ENCODE data around the gene MAN1B1.
"Not testable (repeated sequence)": the region's sequence is repeated elsewhere in the genome, so short reads cannot be mapped to it uniquely, and the experiment has no call there.

Gene MAN1B1

GRCh38 chr9:137062384-137062783 lies 24.4 kb upstream of the MAN1B1 start:
- no peak for DNase-seq (ENCODE audit: low spot score)
- no peak overlapping the region for H3K27ac ChIP-seq
- H3K4me3 ChIP-seq: no peak overlapping the region
- TF ChIP-seq, protein P1, sequence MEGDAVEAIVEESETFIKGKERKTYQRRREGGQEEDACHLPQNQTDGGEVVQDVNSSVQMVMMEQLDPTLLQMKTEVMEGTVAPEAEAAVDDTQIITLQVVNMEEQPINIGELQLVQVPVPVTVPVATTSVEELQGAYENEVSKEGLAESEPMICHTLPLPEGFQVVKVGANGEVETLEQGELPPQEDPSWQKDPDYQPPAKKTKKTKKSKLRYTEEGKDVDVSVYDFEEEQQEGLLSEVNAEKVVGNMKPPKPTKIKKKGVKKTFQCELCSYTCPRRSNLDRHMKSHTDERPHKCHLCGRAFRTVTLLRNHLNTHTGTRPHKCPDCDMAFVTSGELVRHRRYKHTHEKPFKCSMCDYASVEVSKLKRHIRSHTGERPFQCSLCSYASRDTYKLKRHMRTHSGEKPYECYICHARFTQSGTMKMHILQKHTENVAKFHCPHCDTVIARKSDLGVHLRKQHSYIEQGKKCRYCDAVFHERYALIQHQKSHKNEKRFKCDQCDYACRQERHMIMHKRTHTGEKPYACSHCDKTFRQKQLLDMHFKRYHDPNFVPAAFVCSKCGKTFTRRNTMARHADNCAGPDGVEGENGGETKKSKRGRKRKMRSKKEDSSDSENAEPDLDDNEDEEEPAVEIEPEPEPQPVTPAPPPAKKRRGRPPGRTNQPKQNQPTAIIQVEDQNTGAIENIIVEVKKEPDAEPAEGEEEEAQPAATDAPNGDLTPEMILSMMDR (IDR thresholded peaks at IDR 0.05): no peak

GRCh38 chr9:137062798-137063197 lies 24.0 kb upstream of the MAN1B1 start:
- not testable (repeated sequence) for H3K4me3 ChIP-seq; DNase-seq (ENCODE audit: low spot score); H3K27ac ChIP-seq

- DNase-seq (ENCODE audit: low spot score): no peak
- TF ChIP-seq, protein P1 (IDR thresholded peaks at IDR 0.05): no peak
- H3K4me3 ChIP-seq: no peak overlapping the region
- H3K27ac ChIP-seq: no peak overlapping the region
These were observed 23.3 kb upstream of the MAN1B1 start for GRCh38 chr9:137063311-137064026.

- H3K4me3 ChIP-seq: no peak overlapping the region
- TF ChIP-seq, protein P1 (IDR thresholded peaks at IDR 0.05): peak; percentile 94
- DNase-seq (ENCODE audit: low spot score): no peak
- no peak overlapping the region for H3K27ac ChIP-seq
These were observed 22.5 kb upstream of the MAN1B1 start for GRCh38 chr9:137064027-137064879.

DNA sequence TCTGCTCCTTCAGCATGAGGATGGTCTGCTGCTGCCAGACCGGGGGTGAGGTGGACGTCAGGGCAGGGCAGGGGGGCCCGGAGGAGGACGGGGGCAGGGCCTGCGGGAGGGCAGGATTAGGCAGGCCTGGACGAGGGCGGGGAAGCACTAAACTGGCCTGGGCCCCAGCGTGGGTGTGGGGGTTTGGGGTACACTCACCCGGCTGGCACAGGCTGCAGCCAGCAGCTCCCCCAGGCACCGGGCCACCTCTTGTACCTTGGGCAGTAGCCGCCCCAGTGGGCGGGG lies 22.0 kb upstream of the MAN1B1 start:
- H3K4me3 ChIP-seq: no peak overlapping the region
- no peak overlapping the region for H3K27ac ChIP-seq
- DNase-seq (ENCODE audit: low spot score): no peak
- TF ChIP-seq, protein P1 (IDR thresholded peaks at IDR 0.05): no peak

GRCh38 chr9:137065336-137065967 lies 21.3 kb upstream of the MAN1B1 start:
- no peak for DNase-seq (ENCODE audit: low spot score)
- Histone ChIP-seq H3K27ac (no peak overlapping the region), H3K4me3 (no peak overlapping the region)
- TF ChIP-seq, protein P1 (IDR thresholded peaks at IDR 0.05): no peak

GRCh38 chr9:137066096-137066861 lies 20.5 kb upstream of the MAN1B1 start:
- Histone ChIP-seq H3K27ac (no peak overlapping the region), H3K4me3 (no peak overlapping the region)
- TF ChIP-seq, protein P1 (IDR thresholded peaks at IDR 0.05): no peak
- no peak for DNase-seq (ENCODE audit: low spot score)
